Activated CD4-positive, alpha-beta T cell treated with anti-CD3 and anti-CD28 coated beads for 4 hours (primary cell): Measurements from ENCODE around the gene TAS1R3.

Experiments
- DNase-seq, 2 donors: peaks; one replicate each; pipeline ENCODE4 v3.0.0-alpha.2; 2020

Gene TAS1R3

DNA sequence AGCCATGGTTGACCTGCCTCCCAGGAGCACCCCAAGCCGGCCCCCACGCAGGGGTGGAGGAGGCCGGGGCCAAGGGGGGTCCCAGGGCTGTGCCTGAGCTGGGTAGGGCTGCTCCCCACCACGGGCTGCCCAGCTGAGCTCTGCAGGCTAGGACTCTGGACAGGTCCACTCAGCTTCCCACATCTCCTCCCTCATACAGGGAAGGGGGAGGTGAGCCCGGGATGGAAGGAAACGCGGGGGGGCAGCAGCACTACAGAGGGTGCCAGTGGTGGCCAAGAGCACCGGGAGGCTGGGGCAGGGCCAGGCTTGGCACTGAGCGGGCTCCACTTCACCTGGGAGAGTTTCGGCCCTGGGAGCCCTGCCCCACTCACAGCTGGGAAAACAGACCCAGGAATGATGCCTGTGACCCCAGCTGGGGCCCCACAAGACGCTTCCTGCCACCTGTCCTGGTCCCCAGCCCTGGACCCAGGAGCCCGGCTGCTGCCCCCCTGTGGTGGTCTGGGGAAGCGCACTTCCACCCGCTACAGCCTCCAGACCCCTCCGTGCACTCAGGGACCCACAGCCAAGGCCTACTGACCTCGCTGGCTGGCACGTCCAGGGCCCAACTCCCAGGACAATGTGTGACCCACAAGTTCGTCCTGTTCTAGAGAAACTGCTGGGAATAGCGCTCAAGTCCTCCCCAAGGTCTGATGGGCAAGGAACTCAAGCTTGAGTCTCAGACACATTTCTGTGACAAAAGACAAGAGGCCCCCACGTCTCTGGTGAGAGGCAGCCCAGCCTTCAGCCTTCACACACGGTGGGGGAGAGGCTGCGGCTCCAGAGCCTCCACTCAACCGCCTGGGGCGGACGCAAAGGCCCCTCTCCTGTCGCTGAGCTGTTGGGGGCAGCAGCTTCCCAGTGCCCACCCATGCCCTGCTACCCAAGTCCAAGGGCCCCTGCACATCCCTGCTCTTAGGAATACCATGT lies 40.9 kb downstream of the TAS1R3 start:
- peak; percentile 66 to 76 for DNase-seq

DNA sequence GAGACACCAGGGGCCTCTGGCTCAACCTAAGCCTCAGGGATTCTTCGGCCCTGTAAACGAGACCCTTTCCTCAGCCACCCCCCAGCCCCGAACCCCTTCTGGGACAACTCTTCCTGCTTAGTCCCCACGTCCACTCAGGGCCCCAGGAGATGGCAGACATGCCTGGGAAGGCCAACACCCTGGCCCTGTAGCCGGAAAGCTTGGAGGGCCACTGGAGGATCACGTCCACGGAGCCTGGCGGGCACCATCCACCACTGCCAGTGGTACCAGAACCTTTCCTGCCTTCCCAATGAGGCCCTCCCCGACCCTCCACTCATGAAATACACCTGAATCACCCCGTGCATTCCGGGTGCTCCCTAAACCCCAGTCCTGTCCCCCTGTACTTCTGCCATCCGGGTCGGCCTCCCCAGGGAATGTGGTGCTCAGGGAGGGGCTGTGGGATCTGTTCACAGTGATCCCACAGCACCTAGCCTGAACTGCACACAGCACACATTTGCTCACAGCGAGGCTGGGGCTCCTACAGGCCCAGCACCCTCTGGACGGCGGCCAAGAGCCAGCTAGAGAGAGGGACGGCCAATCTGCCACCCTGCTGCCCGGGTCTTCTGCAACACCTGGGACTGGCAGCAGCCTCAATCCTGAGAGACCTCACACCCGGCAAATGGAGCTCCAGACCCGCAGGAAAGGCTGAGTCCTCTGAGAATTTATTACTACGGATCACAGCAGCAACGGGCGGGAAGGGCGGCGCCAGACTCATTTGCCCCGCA lies 42.2 kb downstream of the TAS1R3 start:
- no peak for DNase-seq

DNA sequence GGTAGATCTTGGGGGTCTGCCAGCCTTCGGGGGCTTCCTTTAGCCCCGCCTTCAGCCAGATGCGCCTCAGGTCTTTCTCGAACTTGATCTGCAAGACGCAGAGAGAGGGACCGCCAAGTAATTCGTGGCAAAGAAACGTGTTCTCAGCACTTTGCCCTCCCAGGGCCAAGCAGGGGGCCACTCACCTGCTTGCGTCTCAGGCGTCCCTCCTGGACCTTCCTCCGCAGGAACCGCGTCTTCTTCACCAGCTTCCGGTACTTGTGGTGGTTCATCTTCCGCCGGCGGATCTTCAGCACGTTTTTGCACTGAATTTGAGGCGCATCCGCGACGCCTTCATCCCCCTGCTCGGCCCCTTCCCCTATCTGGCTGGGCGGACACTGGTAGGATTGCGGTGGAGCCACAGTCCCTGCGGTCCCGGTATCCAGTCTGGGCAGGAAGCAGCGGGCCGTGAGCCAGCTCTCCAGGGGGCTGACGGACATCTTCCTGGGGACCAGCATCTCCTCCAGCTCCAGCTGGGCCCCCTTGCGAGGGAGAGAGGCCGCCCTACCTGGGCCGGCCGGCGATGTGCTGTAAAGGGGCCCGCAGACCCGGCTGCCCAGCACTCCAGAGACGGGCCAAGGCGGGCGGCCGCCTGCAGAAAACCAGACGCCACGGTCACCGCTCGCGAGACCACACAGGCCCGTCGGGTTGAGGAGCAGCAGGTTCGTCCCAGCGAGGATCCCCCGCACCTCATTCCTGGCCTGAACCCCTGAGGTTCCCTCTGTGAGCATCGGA lies 42.9 kb downstream of the TAS1R3 start:
- no peak for DNase-seq

DNA sequence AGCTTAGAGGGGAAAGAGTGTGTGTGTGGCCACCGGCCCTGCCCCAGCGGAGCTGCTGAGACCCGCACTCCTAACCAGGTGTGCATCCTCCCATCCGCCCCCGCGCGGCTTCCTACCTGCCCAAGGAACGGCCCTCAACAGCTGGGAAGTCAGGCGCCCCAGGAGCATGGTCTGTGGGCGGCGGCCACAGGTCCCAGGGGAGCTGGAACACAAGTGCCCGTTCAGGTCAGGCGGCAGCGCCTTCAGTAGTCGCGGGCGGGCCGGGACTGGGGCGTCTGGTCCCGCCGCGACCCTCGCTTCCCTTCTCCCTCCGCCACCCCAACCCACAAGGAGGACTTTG lies 43.5 kb downstream of the TAS1R3 start:
- peak in 1 of 2 donors; percentile 10 for DNase-seq

DNA sequence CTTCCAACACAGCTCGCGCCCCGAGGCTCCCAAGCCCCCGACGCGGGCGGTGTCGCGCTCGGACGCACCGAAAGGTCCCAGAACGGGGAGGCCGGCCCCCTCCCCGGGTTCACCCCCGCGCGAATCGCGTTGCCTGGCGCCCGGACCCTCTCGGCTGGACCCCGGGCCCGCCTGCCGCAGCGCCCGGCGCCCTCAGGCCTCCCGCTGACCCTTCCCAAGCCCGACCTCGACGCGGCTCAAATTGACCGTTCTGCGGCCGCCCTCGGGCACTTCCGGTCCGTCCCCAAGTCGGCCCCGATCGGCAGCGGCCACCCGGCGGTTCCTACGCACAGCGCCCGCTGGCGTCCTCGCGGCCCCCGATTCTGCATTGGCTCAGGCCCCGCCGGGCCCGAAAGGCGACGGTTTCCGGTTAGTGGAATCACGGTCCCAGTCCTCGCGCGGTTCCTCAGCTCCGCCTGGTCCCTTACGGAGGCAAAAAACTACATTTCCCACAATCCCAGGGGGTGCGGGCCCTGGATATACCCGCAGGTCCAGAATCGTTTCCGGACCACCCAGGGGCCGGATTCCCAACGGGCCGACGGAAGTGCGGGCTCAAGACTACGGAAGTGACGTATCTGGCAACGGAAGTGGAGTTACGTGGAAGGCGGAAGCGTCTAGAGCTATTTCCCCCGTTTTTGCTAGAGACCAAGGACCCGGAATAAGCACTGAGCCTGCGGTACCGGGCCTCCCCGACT lies 44.0 kb downstream of the TAS1R3 start, which contains the start of gene AURKAIP1:
TSS of gene AURKAIP1 (minus strand) at position 279 of the 734 bp plus-strand sequence. CDS start 451 bp downstream, outside the sequence.
- peak; percentile 93 to 96 for DNase-seq

DNA sequence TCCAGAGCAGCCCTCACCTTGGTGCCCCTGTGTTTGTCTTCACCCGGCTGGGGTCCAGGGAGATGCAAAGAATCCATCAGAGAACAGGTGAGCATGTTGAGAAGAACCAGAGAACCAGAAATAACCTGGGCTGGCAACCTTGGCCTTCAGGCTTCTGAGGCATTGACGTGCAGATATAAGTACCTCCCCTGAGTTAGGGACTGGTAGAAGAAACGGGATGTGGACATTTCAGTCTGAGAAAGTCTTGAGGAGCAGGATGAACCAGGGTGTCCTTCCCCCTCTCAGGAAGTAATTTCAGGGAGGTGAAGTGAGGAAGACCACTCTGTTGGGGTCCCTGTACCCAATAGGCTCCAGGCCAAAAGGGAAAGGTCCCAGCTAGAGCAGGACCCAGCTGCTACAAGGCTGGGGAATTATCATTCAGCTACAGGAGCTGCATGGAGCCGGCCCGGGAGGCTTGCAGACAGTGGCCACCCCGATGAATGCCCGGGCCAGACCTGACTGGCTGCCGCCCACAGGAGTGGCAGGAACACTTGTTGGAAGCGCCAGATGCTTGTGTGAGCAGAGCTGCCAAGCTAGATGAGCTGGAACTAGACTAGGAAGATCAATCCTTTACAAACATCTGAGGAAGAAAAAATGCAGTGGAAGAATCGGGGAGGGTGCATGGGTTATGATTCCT lies 45.6 kb downstream of the TAS1R3 start:
- no peak for DNase-seq

DNA sequence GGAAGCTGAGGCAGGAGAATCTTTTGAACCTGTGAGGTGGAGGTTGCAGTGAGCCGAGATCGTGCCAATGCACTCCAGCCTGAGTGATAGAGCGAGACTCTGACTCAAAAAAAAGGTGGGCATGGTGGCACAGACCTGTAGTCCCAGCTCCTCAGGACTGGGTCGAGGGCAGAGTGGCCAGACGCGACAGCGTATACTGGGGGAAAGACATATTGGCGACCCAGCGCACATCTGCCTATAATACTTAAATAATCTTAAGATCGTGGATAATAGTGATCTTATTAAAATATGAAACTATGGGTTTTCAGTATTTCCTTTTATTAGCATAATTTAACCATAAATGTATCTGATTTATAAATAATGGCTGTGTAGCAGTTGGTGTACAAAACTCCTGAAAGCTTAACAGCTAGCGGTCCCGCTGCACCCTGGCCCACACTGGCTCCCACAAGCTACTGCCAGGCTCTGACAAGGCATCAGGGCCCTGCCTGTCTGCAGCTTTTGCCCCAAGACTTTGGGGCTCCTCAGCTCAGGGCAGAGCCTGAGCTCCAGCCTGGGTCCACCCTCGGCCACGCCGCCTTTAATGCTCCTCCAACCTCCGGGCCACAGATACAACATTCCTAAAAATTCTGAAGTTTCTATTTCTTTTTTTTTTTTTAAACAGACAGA lies 46.6 kb downstream of the TAS1R3 start:
- DNase-seq, result no peak

DNA sequence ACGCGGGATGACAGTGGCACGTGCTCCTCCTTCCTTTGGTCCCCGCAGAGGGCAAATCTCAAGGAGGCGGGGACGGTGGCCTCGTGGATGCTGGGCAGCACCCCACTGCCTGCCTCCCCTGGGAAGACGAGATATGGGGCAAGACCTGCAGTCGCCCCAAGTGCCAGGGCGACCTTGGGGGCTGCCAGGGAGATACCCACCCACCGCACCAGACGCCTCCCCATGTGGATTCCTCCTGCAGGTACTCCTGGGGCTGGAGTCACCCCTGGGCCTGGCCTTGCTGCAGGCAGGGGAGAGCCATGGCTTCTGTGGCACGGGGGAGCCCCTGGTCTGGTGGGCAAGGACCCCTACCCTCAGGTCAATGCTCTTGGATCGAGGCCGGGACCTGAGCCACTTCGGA lies 49.8 kb downstream of the TAS1R3 start:
- no peak for DNase-seq

DNA sequence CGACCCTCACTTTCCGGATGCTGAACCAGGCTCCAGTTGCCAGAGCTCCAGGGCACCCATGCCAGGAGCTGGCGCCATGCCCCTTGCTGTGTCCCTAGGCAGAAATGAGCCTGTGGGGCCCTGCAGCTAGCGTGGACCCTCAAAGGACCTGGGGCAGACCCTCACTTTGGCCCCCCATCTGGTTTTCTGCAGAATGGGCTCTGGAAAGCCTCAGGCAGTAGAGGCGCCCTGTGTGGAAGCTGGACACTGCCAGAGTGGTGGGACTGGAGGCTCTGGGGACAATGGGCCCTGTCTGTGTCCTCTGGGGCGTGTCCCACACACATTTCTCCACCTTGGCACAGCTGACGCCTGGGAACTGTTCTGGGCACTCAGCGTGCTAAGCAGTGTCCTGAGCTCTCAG lies 50.2 kb downstream of the TAS1R3 start:
- no peak for DNase-seq
